H1 (cell line): ENCODE data around the gene MINPP1.
"Not testable (repeated sequence)": the region's sequence is repeated elsewhere in the genome, so short reads cannot be mapped to it uniquely, and the experiment has no call there.

ENCODE experiments used
- FOSL1 ChIP-seq: IDR thresholded peaks from 2 replicates; pipeline ENCODE4 v1.6.1; 2011; ENCODE audit warnings: mild to moderate bottlenecking, low read depth, low read length, moderate library complexity; ENCODE audit not compliant: insufficient read depth
- GABPA ChIP-seq: IDR thresholded peaks from 2 replicates; pipeline ENCODE4 v1.6.1; 2011; ENCODE audit warnings: mild to moderate bottlenecking, low read length, moderate library complexity, borderline replicate concordance; ENCODE audit not compliant: insufficient read depth
- KDM4A ChIP-seq: IDR thresholded peaks from one replicate; pipeline ENCODE4 v1.7.1; 2012; ENCODE audit warnings: low read depth, mild to moderate bottlenecking, moderate library complexity, low read length, inconsistent platforms; ENCODE audit not compliant: severe bottlenecking
- POLR2A ChIP-seq, 2 experiments: IDR thresholded peaks; 1 replicate in 1 of 2; 2 replicates in 1 of 2; pipeline ENCODE4 v1.6.1; 2011; ENCODE audit warnings: low read depth in 2 of 2, low read length in 2 of 2, mild to moderate bottlenecking in 2 of 2; ENCODE audit errors: control extremely low read depth in 1 of 2
- POLR2AphosphoS5 ChIP-seq: IDR thresholded peaks from 2 replicates; pipeline ENCODE4 v1.6.1; 2011; ENCODE audit warnings: low read depth, low read length
- RFX5 ChIP-seq: IDR thresholded peaks from 2 replicates; pipeline ENCODE4 v1.6.1; 2011; ENCODE audit warnings: low read depth, low read length, improper control_type of control experiment, borderline replicate concordance
- SP1 ChIP-seq: IDR thresholded peaks from 2 replicates; pipeline ENCODE4 v1.6.1; 2011; ENCODE audit warnings: low read depth, low read length
- TEAD4 ChIP-seq: IDR thresholded peaks from 2 replicates; pipeline ENCODE4 v1.6.1; 2012; ENCODE audit warnings: low read depth, low read length, inconsistent platforms, mixed read lengths
- TF ChIP-seq, protein P1 (sequence below), 3 experiments: IDR thresholded peaks; 1 replicate in 2 of 3; 2 replicates in 1 of 3; pipeline versions ENCODE4 v1.5.1 to v1.6.1; 2011; ENCODE audit warnings: low read length in 3 of 3, mild to moderate bottlenecking in 3 of 3, inconsistent platforms in 2 of 3, low read depth in 1 of 3, moderate library complexity in 1 of 3; ENCODE audit not compliant: insufficient read depth in 1 of 3; ENCODE audit errors: control extremely low read depth in 1 of 3
- TF ChIP-seq, protein P2 (sequence below): IDR thresholded peaks from 2 replicates; pipeline ENCODE4 v1.6.1; 2011; ENCODE audit warnings: low read length, improper control_type of control experiment

DNA sequence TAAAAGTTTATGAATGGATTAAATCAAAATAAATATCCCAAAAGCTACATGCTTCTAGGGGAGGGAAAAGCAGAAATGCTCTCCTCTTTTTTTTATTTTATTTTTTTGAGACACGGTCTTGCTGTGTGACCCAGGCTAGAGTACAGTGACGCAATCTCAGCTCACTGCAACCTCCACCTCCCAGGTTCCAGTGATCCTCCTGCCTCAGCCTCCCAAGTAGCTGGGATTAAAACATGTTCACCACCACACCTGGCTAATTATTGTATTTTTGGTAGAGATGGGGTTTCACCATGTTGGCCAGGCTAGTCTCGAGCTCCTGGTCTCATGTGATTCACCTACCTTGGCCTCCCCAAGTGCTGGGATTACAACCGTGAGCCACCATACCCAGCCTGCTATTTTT is 88.2 kb downstream of the MINPP1 start:
- TF ChIP-seq, protein P1, sequence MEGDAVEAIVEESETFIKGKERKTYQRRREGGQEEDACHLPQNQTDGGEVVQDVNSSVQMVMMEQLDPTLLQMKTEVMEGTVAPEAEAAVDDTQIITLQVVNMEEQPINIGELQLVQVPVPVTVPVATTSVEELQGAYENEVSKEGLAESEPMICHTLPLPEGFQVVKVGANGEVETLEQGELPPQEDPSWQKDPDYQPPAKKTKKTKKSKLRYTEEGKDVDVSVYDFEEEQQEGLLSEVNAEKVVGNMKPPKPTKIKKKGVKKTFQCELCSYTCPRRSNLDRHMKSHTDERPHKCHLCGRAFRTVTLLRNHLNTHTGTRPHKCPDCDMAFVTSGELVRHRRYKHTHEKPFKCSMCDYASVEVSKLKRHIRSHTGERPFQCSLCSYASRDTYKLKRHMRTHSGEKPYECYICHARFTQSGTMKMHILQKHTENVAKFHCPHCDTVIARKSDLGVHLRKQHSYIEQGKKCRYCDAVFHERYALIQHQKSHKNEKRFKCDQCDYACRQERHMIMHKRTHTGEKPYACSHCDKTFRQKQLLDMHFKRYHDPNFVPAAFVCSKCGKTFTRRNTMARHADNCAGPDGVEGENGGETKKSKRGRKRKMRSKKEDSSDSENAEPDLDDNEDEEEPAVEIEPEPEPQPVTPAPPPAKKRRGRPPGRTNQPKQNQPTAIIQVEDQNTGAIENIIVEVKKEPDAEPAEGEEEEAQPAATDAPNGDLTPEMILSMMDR (IDR thresholded peaks at IDR 0.05; ENCODE audit: control extremely low read depth in 1 of 3, insufficient read depth in 1 of 3, low read depth in 1 of 3, low read length in 3 of 3): not testable (repeated sequence)
- TF ChIP-seq, protein P2, sequence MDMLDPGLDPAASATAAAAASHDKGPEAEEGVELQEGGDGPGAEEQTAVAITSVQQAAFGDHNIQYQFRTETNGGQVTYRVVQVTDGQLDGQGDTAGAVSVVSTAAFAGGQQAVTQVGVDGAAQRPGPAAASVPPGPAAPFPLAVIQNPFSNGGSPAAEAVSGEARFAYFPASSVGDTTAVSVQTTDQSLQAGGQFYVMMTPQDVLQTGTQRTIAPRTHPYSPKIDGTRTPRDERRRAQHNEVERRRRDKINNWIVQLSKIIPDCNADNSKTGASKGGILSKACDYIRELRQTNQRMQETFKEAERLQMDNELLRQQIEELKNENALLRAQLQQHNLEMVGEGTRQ: not testable (repeated sequence)
- TF ChIP-seq GABPA; FOSL1; KDM4A; POLR2A (IDR thresholded peaks at IDR 0.05; ENCODE audit: control extremely low read depth in 1 of 2, low read depth in 2 of 2, low read length in 2 of 2); TEAD4; SP1; POLR2AphosphoS5; RFX5: not testable (repeated sequence)
